HepG2 (cell line): ENCODE results near the gene CCDC7. TPM values are rescaled to one million over a fixed set of nuclear protein-coding genes. Genes with fewer than 3 reads are reported as not detected.
A peak's percentile ranks its signal among the peaks of the same experiment; 100 is the strongest.

ENCODE experiments used
- ETV5 ChIP-seq: IDR thresholded peaks from 2 replicates; pipeline ENCODE4 v1.6.1; 2018; ENCODE audit warnings: missing biosample characterization, missing genetic modification reagents, inconsistent platforms, borderline replicate concordance
- FOXJ3 ChIP-seq: sonication (generic); formaldehyde crosslinking; IDR thresholded peaks from 2 replicates; pipeline ENCODE4 v1.4.0; 2020; ENCODE audit warnings: missing genetic modification reagents, mild to moderate bottlenecking, borderline replicate concordance
- GLI4 ChIP-seq: sonication (generic); formaldehyde crosslinking; IDR thresholded peaks from 2 replicates; pipeline ENCODE4 v1.5.1; 2020; ENCODE audit warnings: missing genetic modification reagents, mild to moderate bottlenecking, moderate library complexity, borderline replicate concordance
- KLF15 ChIP-seq: sonication (generic); formaldehyde crosslinking; IDR thresholded peaks from 2 replicates; pipeline ENCODE4 v1.8.1; 2023; ENCODE audit warnings: borderline replicate concordance, mild to moderate bottlenecking, inconsistent platforms, missing genetic modification reagents, mixed read lengths
- PHF8 ChIP-seq: sonication (generic); formaldehyde crosslinking; IDR thresholded peaks from 2 replicates; pipeline ENCODE4 v1.5.0; 2020; ENCODE audit warnings: missing genetic modification reagents
- SKI ChIP-seq: fragments of 450-650 bp; IDR thresholded peaks from one replicate; pipeline ENCODE4 v1.6.1; 2018; ENCODE audit warnings: mild to moderate bottlenecking; ENCODE audit not compliant: partially characterized antibody
- SOX5 ChIP-seq: IDR thresholded peaks from 2 replicates; pipeline ENCODE4 v1.6.1; 2016; ENCODE audit warnings: borderline replicate concordance
- ZNF761 ChIP-seq: sonication (generic); formaldehyde crosslinking; conservative IDR thresholded peaks from 2 replicates; pipeline ENCODE4 v1.4.0; 2020; ENCODE audit warnings: mild to moderate bottlenecking, missing genetic modification reagents
- ZNF839 ChIP-seq: sonication (generic); formaldehyde crosslinking; IDR thresholded peaks from 2 replicates; pipeline ENCODE4 v1.4.0; 2020; ENCODE audit warnings: missing genetic modification reagents, mild to moderate bottlenecking, borderline replicate concordance
- polyA plus RNA-seq, 8 experiments: library from polyadenylated mRNA; depleted of rRNA in 3 of 8; stranded (reverse) in 7 of 8; unstranded in 1 of 8; fragments of >200 nt; fragmentation: Illumina TruSeq in 4 of 8; extraction: Trizol in 4 of 8; gene quantifications; 2 replicates each; pipeline versions ENCODE4 v1.2.1 to v1.2.3, GENCODE V29; 2011 to 2016; ENCODE audit warnings: low read depth in 4 of 8, missing spikeins in 1 of 8, mixed read lengths in 1 of 8; ENCODE audit not compliant: insufficient read depth in 1 of 8
- total RNA-seq, 5 experiments: library from RNA; depleted of rRNA; stranded (reverse); fragments of >200 nt; fragmentation: Illumina TruSeq; extraction: Trizol; gene quantifications; 2 replicates each; pipeline ENCODE4 v1.2.3, GENCODE V29; 2016; ENCODE audit warnings: low read depth in 1 of 5
- TF ChIP-seq, protein P1 (sequence below): sonication (generic); formaldehyde crosslinking; IDR thresholded peaks from 2 replicates; pipeline ENCODE4 v1.5.1; 2020; ENCODE audit warnings: mild to moderate bottlenecking, missing genetic modification reagents, moderate library complexity
- TF ChIP-seq, protein P2 (sequence below): sonication (generic); formaldehyde crosslinking; IDR thresholded peaks from 2 replicates; pipeline ENCODE4 v1.5.0; 2020; ENCODE audit warnings: missing genetic modification reagents
- TF ChIP-seq, protein P3 (sequence below): sonication (generic); formaldehyde crosslinking; conservative IDR thresholded peaks from 2 replicates; pipeline ENCODE4 v1.4.0; 2020; ENCODE audit warnings: mild to moderate bottlenecking, missing genetic modification reagents, moderate library complexity
- TF ChIP-seq, protein P4 (sequence below): sonication (generic); formaldehyde crosslinking; conservative IDR thresholded peaks from 2 replicates; pipeline ENCODE4 v1.8.0; 2022; ENCODE audit warnings: missing genetic modification reagents
- TF ChIP-seq, protein P5 (sequence below): IDR thresholded peaks from 2 replicates; pipeline ENCODE4 v1.6.1; 2016; ENCODE audit warnings: mild to moderate bottlenecking, missing biosample characterization, missing genetic modification reagents

Gene CCDC7
- total and polyA plus RNA-seq, 2 of the 13 experiments (the other 11 are each of a cell fraction or from before 2014, with no cell fraction given): 0.40 to 1.8 TPM

DNA sequence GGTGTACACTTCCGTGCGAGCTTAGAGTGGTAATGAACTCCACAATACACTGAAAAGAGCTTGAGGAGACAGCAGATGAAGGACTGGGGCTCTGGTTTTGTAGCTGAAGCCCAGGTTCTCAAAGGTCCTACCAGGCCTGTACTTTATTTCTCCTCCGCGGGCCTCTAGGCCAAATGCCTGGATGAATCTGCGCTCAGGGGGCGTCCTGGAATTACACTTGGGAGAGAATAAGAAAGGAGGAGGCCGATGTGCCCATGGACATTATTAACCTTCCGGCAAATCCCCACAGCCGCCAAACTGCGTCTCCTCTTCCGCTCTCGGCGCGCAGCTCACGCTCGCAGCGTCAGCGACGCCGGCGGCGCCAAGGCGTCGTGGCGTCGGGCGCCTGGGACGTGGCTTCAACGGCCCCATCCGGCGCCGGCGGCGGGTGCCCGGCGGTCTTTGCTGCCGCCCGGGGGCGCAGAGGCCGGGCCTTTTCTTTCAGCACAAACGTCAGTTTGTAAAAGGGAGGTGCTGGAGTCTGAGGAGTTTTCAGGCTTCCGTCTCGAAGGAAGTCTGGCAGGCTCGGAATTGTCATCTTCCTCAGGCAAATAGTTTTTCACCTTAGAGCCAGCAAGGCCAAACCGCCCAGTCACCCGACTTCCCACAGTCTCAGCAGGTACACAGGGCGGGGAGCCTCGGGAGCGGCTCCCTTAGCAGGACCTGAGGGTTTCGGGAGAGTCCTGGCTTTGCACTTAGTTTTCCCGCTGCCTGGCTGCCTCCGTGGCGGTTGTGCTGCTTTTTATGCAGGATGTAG, at the start of gene CCDC7 (continued):
- TF ChIP-seq, protein P1, sequence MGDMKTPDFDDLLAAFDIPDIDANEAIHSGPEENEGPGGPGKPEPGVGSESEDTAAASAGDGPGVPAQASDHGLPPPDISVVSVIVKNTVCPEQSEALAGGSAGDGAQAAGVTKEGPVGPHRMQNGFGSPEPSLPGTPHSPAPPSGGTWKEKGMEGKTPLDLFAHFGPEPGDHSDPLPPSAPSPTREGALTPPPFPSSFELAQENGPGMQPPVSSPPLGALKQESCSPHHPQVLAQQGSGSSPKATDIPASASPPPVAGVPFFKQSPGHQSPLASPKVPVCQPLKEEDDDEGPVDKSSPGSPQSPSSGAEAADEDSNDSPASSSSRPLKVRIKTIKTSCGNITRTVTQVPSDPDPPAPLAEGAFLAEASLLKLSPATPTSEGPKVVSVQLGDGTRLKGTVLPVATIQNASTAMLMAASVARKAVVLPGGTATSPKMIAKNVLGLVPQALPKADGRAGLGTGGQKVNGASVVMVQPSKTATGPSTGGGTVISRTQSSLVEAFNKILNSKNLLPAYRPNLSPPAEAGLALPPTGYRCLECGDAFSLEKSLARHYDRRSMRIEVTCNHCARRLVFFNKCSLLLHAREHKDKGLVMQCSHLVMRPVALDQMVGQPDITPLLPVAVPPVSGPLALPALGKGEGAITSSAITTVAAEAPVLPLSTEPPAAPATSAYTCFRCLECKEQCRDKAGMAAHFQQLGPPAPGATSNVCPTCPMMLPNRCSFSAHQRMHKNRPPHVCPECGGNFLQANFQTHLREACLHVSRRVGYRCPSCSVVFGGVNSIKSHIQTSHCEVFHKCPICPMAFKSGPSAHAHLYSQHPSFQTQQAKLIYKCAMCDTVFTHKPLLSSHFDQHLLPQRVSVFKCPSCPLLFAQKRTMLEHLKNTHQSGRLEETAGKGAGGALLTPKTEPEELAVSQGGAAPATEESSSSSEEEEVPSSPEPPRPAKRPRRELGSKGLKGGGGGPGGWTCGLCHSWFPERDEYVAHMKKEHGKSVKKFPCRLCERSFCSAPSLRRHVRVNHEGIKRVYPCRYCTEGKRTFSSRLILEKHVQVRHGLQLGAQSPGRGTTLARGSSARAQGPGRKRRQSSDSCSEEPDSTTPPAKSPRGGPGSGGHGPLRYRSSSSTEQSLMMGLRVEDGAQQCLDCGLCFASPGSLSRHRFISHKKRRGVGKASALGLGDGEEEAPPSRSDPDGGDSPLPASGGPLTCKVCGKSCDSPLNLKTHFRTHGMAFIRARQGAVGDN (CRISPR knock-in tag): peak; percentile 94
- TF ChIP-seq, protein P2, sequence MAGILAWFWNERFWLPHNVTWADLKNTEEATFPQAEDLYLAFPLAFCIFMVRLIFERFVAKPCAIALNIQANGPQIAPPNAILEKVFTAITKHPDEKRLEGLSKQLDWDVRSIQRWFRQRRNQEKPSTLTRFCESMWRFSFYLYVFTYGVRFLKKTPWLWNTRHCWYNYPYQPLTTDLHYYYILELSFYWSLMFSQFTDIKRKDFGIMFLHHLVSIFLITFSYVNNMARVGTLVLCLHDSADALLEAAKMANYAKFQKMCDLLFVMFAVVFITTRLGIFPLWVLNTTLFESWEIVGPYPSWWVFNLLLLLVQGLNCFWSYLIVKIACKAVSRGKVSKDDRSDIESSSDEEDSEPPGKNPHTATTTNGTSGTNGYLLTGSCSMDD: no peak
- no peak for TF ChIP-seq FOXJ3 (CRISPR knock-in tag)
- 0 out of 2 replicates have a peak, but pooled peaks have one; percentile 8 for TF ChIP-seq SOX5 (CRISPR knock-in tag)
- TF ChIP-seq, protein P3, sequence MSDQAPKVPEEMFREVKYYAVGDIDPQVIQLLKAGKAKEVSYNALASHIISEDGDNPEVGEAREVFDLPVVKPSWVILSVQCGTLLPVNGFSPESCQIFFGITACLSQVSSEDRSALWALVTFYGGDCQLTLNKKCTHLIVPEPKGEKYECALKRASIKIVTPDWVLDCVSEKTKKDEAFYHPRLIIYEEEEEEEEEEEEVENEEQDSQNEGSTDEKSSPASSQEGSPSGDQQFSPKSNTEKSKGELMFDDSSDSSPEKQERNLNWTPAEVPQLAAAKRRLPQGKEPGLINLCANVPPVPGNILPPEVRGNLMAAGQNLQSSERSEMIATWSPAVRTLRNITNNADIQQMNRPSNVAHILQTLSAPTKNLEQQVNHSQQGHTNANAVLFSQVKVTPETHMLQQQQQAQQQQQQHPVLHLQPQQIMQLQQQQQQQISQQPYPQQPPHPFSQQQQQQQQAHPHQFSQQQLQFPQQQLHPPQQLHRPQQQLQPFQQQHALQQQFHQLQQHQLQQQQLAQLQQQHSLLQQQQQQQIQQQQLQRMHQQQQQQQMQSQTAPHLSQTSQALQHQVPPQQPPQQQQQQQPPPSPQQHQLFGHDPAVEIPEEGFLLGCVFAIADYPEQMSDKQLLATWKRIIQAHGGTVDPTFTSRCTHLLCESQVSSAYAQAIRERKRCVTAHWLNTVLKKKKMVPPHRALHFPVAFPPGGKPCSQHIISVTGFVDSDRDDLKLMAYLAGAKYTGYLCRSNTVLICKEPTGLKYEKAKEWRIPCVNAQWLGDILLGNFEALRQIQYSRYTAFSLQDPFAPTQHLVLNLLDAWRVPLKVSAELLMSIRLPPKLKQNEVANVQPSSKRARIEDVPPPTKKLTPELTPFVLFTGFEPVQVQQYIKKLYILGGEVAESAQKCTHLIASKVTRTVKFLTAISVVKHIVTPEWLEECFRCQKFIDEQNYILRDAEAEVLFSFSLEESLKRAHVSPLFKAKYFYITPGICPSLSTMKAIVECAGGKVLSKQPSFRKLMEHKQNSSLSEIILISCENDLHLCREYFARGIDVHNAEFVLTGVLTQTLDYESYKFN (CRISPR knock-in tag): peak; percentile 28; the same call in 1 of the 2 replicates
- TF ChIP-seq SKI: peak; percentile 55
- peak; percentile 72; the same call in 1 of the 2 replicates for TF ChIP-seq ETV5 (CRISPR knock-in tag)
- peak; percentile 75 for TF ChIP-seq PHF8 (CRISPR knock-in tag)
- no peak for TF ChIP-seq GLI4
- TF ChIP-seq ZNF761 (CRISPR knock-in tag): 0 out of 2 replicates have a peak, but pooled peaks have one; percentile 51
- TF ChIP-seq, protein P4, sequence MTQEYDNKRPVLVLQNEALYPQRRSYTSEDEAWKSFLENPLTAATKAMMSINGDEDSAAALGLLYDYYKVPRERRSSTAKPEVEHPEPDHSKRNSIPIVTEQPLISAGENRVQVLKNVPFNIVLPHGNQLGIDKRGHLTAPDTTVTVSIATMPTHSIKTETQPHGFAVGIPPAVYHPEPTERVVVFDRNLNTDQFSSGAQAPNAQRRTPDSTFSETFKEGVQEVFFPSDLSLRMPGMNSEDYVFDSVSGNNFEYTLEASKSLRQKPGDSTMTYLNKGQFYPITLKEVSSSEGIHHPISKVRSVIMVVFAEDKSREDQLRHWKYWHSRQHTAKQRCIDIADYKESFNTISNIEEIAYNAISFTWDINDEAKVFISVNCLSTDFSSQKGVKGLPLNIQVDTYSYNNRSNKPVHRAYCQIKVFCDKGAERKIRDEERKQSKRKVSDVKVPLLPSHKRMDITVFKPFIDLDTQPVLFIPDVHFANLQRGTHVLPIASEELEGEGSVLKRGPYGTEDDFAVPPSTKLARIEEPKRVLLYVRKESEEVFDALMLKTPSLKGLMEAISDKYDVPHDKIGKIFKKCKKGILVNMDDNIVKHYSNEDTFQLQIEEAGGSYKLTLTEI (CRISPR knock-in tag): no peak
- peak; percentile 72; the same call in 1 of the 2 replicates for TF ChIP-seq ZNF839 (CRISPR knock-in tag)
- TF ChIP-seq, protein P5, sequence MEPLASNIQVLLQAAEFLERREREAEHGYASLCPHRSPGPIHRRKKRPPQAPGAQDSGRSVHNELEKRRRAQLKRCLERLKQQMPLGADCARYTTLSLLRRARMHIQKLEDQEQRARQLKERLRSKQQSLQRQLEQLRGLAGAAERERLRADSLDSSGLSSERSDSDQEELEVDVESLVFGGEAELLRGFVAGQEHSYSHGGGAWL (CRISPR knock-in tag): peak; percentile 63; the same call in 1 of the 2 replicates
- peak; percentile 40; the same call in 1 of the 2 replicates for TF ChIP-seq KLF15 (CRISPR knock-in tag)
